ENCODE data around the gene ANGEL1. TPM values are rescaled to one million over a fixed set of nuclear protein-coding genes. Genes with fewer than 3 reads are reported as not detected.

ANGEL1 gene
- total and polyA plus RNA-seq, 2 donors from 2014 or later, result 6.3 to 21.5 TPM

- no peak overlapping the region for H3K9ac ChIP-seq (ENCODE audit: low read length in 3 of 3)
- DNase-seq (no peak), FAIRE-seq (no peak)
- no peaks in the 10 kb centered on the region for H3K36me3 ChIP-seq (ENCODE audit: control insufficient read depth in 2 of 3, insufficient read depth in 3 of 3, low read length in 3 of 3)
- H3K4me1 ChIP-seq (ENCODE audit: control insufficient read depth in 2 of 3, insufficient read depth in 2 of 3, low read depth in 1 of 3, low read length in 3 of 3), result no peaks in the 10 kb centered on the region
- H3K27me3 ChIP-seq (ENCODE audit: control insufficient read depth, insufficient read depth, low read length), result no peaks in the 10 kb centered on the region
- intact Hi-C loops (cut with DNase I), result no loop called here
- no peak for TF ChIP-seq CTCF (IDR thresholded peaks at IDR 0.05; ENCODE audit: borderline replicate concordance, extremely low read depth, insufficient read depth)
- no peak overlapping the region for H3K4me3 ChIP-seq (ENCODE audit: low read length in 3 of 3)
- H3K27ac ChIP-seq (ENCODE audit: low read depth in 2 of 2, low read length in 2 of 2), result no peak overlapping the region
- no peaks in the 10 kb centered on the region for H3K9me3 ChIP-seq (ENCODE audit: control insufficient read depth in 2 of 3, insufficient read depth in 1 of 3, low read length in 3 of 3)
Observed at GRCh38 chr14:76820700-76821099, 8.0 kb upstream of the ANGEL1 start.

GRCh38 chr14:76814726-76815645 lies 2.3 kb upstream of the ANGEL1 start:
- Histone ChIP-seq H3K27me3 (ENCODE audit: control insufficient read depth, insufficient read depth, low read length) (no peaks in the 10 kb centered on the region), H3K36me3 (ENCODE audit: control insufficient read depth in 2 of 3, insufficient read depth in 3 of 3, low read length in 3 of 3) (no peaks in the 10 kb centered on the region), H3K9ac (ENCODE audit: low read length in 3 of 3) (no peak overlapping the region), H3K9me3 (ENCODE audit: control insufficient read depth in 2 of 3, insufficient read depth in 1 of 3, low read length in 3 of 3) (no peaks in the 10 kb centered on the region), H3K4me1 (ENCODE audit: control insufficient read depth in 2 of 3, insufficient read depth in 2 of 3, low read depth in 1 of 3, low read length in 3 of 3) (peaks cover 2 to 8% (median 8%) of the 10 kb centered on the region in 3 donors), H3K27ac (ENCODE audit: low read depth in 2 of 2, low read length in 2 of 2) (no peak overlapping the region), H3K4me3 (ENCODE audit: low read length in 3 of 3) (no peak overlapping the region)
- no peak for TF ChIP-seq CTCF (IDR thresholded peaks at IDR 0.05; ENCODE audit: borderline replicate concordance, extremely low read depth, insufficient read depth)
- FAIRE-seq (no peak), DNase-seq (no peak)
- intact Hi-C loops (cut with DNase I), result no loop called here

GRCh38 chr14:76812093-76812421 lies 625 bp downstream of the ANGEL1 start:
- FAIRE-seq, result no peak
- Histone ChIP-seq H3K4me1 (ENCODE audit: control insufficient read depth in 2 of 3, insufficient read depth in 2 of 3, low read depth in 1 of 3, low read length in 3 of 3) (peaks cover 2 to 8% (median 8%) of the 10 kb centered on the region in 3 donors), H3K36me3 (ENCODE audit: control insufficient read depth in 2 of 3, insufficient read depth in 3 of 3, low read length in 3 of 3) (peaks cover 0 to 19% (median 6%) of the 10 kb centered on the region in 3 donors), H3K9ac (ENCODE audit: low read length in 3 of 3) (peak overlapping the region; percentile 24 to 86 (median 45)), H3K27me3 (ENCODE audit: control insufficient read depth, insufficient read depth, low read length) (no peaks in the 10 kb centered on the region), H3K27ac (ENCODE audit: low read depth in 2 of 2, low read length in 2 of 2) (peak overlapping the region; percentile 29 to 81), H3K9me3 (ENCODE audit: control insufficient read depth in 2 of 3, insufficient read depth in 1 of 3, low read length in 3 of 3) (no peaks in the 10 kb centered on the region), H3K4me3 (ENCODE audit: low read length in 3 of 3) (peak overlapping the region; percentile 61 to 88 (median 68))
- TF ChIP-seq CTCF (IDR thresholded peaks at IDR 0.05; ENCODE audit: borderline replicate concordance, extremely low read depth, insufficient read depth), result no peak
- DNase-seq, result peak in 1 of 5 donors; percentile 55
- intact Hi-C loops (cut with DNase I), result no loop called here
